ENCODE data around the gene HOMER1. TPM values are rescaled to one million over a fixed set of nuclear protein-coding genes. Genes with fewer than 3 reads are reported as not detected.

HOMER1 gene
- total RNA-seq, 6 experiments from 2014 or later: 2.0 to 5.1 (median 2.9) TPM

- Mint-ChIP-seq H3K27ac (no peak overlapping the region), H3K4me1 (ENCODE audit: low read depth) (peaks cover 24% of the 10 kb centered on the region), H3K9me3 (no peaks in the 10 kb centered on the region), H3K4me3 (no peak overlapping the region), H3K36me3 (ENCODE audit: low read depth) (no peaks in the 10 kb centered on the region), H3K27me3 (ENCODE audit: insufficient read depth) (peaks cover 3% of the 10 kb centered on the region; the same call in 1 of the 2 replicates)
- TF ChIP-seq CTCF (IDR thresholded peaks at IDR 0.05): no peak
- DNase-seq: no peak
These were observed 20.2 kb downstream of the HOMER1 start for GRCh38 chr5:79493596-79494345.

GRCh38 chr5:79491690-79492317 lies 22.1 kb downstream of the HOMER1 start:
- TF ChIP-seq CTCF (IDR thresholded peaks at IDR 0.05): no peak
- H3K9me3 Mint-ChIP-seq: no peaks in the 10 kb centered on the region
- no peak for DNase-seq
- no peak overlapping the region for H3K27ac Mint-ChIP-seq
- H3K27me3 Mint-ChIP-seq (ENCODE audit: insufficient read depth): peaks cover 3% of the 10 kb centered on the region; the same call in 1 of the 2 replicates
- H3K4me3 Mint-ChIP-seq: no peak overlapping the region
- no peaks in the 10 kb centered on the region for H3K36me3 Mint-ChIP-seq (ENCODE audit: low read depth)
- peaks cover 32% of the 10 kb centered on the region for H3K4me1 Mint-ChIP-seq (ENCODE audit: low read depth)

- no peak for TF ChIP-seq CTCF (IDR thresholded peaks at IDR 0.05)
- no peak for DNase-seq
- no peaks in the 10 kb centered on the region for H3K9me3 Mint-ChIP-seq
- H3K27ac Mint-ChIP-seq: no peak overlapping the region
- H3K4me3 Mint-ChIP-seq: no peak overlapping the region
- peaks cover 3% of the 10 kb centered on the region; the same call in 1 of the 2 replicates for H3K27me3 Mint-ChIP-seq (ENCODE audit: insufficient read depth)
- H3K4me1 Mint-ChIP-seq (ENCODE audit: low read depth): peaks cover 28% of the 10 kb centered on the region
- H3K36me3 Mint-ChIP-seq (ENCODE audit: low read depth): no peaks in the 10 kb centered on the region
These were observed 23.5 kb downstream of the HOMER1 start for GRCh38 chr5:79490323-79490936.

GRCh38 chr5:79489773-79490172 lies 24.2 kb downstream of the HOMER1 start:
- no peak for DNase-seq
- Mint-ChIP-seq H3K27me3 (ENCODE audit: insufficient read depth) (no peaks in the 10 kb centered on the region; the same call in 1 of the 2 replicates), H3K36me3 (ENCODE audit: low read depth) (no peaks in the 10 kb centered on the region), H3K9me3 (no peaks in the 10 kb centered on the region), H3K4me1 (ENCODE audit: low read depth) (peaks cover 23% of the 10 kb centered on the region), H3K4me3 (no peak overlapping the region), H3K27ac (no peak overlapping the region)
- TF ChIP-seq CTCF (IDR thresholded peaks at IDR 0.05): no peak

GRCh38 chr5:79488775-79489174 lies 25.2 kb downstream of the HOMER1 start:
- Mint-ChIP-seq H3K27me3 (ENCODE audit: insufficient read depth) (no peaks in the 10 kb centered on the region; the same call in 1 of the 2 replicates), H3K27ac (no peak overlapping the region), H3K4me3 (no peak overlapping the region), H3K4me1 (ENCODE audit: low read depth) (peaks cover 18% of the 10 kb centered on the region), H3K9me3 (no peaks in the 10 kb centered on the region), H3K36me3 (ENCODE audit: low read depth) (no peaks in the 10 kb centered on the region)
- TF ChIP-seq CTCF (IDR thresholded peaks at IDR 0.05): no peak
- DNase-seq: no peak
